Activated CD8-positive, alpha-beta T cell treated with anti-CD3 and anti-CD28 coated beads for 36 hours (primary cell): ENCODE results near the gene SVEP1. TPM values are rescaled to one million over a fixed set of nuclear protein-coding genes. Genes with fewer than 3 reads are reported as not detected.

Experiments
- ATAC-seq: fragments of 200-7000 bp; cut with Tn5 transposase; one replicate; pipeline ENCODE4 v1.10.0; 2021; ENCODE audit warnings: mild to moderate bottlenecking, moderate library complexity
- CTCF ChIA-PET: fragments of 350-600 bp; sonication (Branson Sonifier 250); formaldehyde crosslinking; loops from one replicate; lab custom pipeline; 2021; ENCODE audit warnings: antibody characterized with exemption; lab: Charles Lee
- POLR2A ChIA-PET: fragments of 350-600 bp; sonication (Branson Sonifier 250); formaldehyde crosslinking; loops from one replicate; lab custom pipeline; 2021; ENCODE audit warnings: antibody characterized with exemption; lab: Charles Lee
- DNase-seq: peaks from one replicate; pipeline ENCODE4 v3.0.0-alpha.2; 2020
- H3K27ac Mint-ChIP-seq: one replicate; pipeline ENCODE4 v1.8.0; 2021; ENCODE audit warnings: mild to moderate bottlenecking, mixed read lengths
- H3K27me3 Mint-ChIP-seq: one replicate; pipeline ENCODE4 v1.8.0; 2021; ENCODE audit warnings: mixed read lengths
- H3K36me3 Mint-ChIP-seq: one replicate; pipeline ENCODE4 v1.8.0; 2021; ENCODE audit warnings: low read depth, mixed read lengths
- H3K4me1 Mint-ChIP-seq: one replicate; pipeline ENCODE4 v1.8.0; 2021; ENCODE audit warnings: low read depth, mixed read lengths
- H3K4me3 Mint-ChIP-seq: one replicate; pipeline ENCODE4 v1.8.0; 2021; ENCODE audit warnings: mild to moderate bottlenecking, moderate library complexity, mixed read lengths
- H3K9me3 Mint-ChIP-seq: one replicate; pipeline ENCODE4 v1.8.0; 2021; ENCODE audit warnings: mixed read lengths
- intact Hi-C: fragments of 100-400 bp; cut with micrococcal nuclease; formaldehyde crosslinking; loops from one replicate; pipeline ENCODE4 v1.10.0; 2022
- total RNA-seq, 2 experiments: library from RNA; stranded (reverse); gene quantifications; one replicate each; pipeline ENCODE4 v1.2.3, GENCODE V29; 2021
- TF ChIP-seq, protein P1 (sequence below): fragments of 200-600 bp; IDR thresholded peaks from one replicate; pipeline ENCODE4 v1.8.0; 2022; ENCODE audit warnings: antibody characterized with exemption, mild to moderate bottlenecking

Gene SVEP1
- total RNA-seq, 2 experiments from 2014 or later = not detected

DNA sequence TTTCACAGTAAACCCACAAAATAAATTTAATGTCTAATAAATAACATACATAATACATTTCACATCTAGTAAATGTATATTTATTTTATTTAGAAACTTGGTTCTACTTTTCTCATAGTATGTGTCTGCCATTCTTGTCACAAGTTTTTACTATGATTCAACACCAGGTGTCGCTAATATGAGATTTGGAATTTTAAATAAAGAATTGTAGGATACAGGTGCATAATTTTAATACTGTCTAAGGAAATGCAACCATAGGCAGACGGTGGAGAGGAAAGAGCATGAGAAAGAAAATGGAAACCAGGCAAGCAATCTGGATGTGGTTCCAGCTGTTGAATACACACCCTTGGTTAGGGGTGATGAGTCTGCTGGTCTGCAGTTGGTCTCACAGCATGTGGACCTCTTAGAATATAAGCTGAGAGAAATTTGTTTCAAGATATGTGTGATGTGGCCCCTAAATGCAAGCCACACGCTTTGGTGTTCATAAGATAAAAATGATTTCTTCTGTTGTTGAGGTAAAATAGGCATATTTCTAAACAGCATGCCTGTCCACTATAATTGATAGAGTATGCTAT, 127.2 kb downstream of the SVEP1 start:
- no peak for ATAC-seq
- Mint-ChIP-seq H3K4me1 (no peaks in the 10 kb centered on the region), H3K36me3 (no peaks in the 10 kb centered on the region), H3K9me3 (no peaks in the 10 kb centered on the region), H3K27me3 (peaks cover 1% of the 10 kb centered on the region), H3K27ac (no peak overlapping the region), H3K4me3 (no peak overlapping the region)
- POLR2A ChIA-PET = no interaction called here
- intact Hi-C loops = no loop called here
- TF ChIP-seq, protein P1, sequence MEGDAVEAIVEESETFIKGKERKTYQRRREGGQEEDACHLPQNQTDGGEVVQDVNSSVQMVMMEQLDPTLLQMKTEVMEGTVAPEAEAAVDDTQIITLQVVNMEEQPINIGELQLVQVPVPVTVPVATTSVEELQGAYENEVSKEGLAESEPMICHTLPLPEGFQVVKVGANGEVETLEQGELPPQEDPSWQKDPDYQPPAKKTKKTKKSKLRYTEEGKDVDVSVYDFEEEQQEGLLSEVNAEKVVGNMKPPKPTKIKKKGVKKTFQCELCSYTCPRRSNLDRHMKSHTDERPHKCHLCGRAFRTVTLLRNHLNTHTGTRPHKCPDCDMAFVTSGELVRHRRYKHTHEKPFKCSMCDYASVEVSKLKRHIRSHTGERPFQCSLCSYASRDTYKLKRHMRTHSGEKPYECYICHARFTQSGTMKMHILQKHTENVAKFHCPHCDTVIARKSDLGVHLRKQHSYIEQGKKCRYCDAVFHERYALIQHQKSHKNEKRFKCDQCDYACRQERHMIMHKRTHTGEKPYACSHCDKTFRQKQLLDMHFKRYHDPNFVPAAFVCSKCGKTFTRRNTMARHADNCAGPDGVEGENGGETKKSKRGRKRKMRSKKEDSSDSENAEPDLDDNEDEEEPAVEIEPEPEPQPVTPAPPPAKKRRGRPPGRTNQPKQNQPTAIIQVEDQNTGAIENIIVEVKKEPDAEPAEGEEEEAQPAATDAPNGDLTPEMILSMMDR = peak; percentile 47
- CTCF ChIA-PET = interaction anchor here (1.3 kb wide), 1 partner anchor 171 kb away, joined by 4 read pairs; no protein-coding TSS in a partner anchor
- no peak for DNase-seq

DNA sequence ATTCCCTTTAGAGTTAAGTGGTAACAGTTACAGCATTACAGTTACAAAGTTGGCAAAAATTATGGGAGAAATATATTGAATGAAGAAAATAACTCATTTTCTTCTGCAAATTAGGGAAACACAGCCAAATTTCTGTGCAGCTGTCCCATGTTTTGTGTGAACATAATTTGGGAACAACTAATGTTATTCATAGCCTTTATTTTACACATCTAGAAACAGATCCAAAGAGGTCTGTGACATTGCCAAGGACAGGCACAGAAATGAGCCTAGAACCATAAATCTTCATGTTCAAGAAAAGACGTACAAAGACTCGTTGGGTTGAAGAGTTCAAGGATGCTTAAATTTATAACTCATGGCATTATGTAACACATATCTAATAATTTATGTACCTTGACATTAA, 127.8 kb downstream of the SVEP1 start:
- ChIA-PET POLR2A (no interaction called here), CTCF (no interaction called here)
- Mint-ChIP-seq H3K27me3 (peaks cover 1% of the 10 kb centered on the region), H3K27ac (no peak overlapping the region), H3K9me3 (no peaks in the 10 kb centered on the region), H3K4me3 (no peak overlapping the region), H3K36me3 (no peaks in the 10 kb centered on the region), H3K4me1 (no peaks in the 10 kb centered on the region)
- no peak for ATAC-seq
- intact Hi-C loops = no loop called here
- no peak for DNase-seq
- TF ChIP-seq, protein P1 = no peak

DNA sequence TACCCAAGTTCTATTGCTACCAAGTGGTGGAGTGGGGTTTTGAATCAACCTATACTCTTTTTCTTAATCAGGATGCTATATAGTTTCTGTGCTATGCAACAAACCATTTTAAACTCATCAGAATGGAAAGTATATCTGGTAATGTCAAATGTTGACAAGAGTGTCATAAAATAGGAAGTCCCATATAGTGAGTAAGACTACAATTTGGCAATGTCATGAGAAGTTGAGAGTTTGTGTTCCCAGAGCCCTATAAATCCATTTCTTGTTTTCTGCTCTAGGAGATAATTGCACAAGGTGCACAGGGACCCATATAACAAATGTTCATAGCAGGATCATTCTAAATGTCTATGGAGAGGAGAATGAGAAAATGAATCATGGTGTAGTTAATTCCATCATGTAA, 132.1 kb downstream of the SVEP1 start:
- Mint-ChIP-seq H3K9me3 (peaks cover 6% of the 10 kb centered on the region), H3K27me3 (peaks cover 1% of the 10 kb centered on the region), H3K4me1 (no peaks in the 10 kb centered on the region), H3K36me3 (no peaks in the 10 kb centered on the region), H3K4me3 (no peak overlapping the region), H3K27ac (no peak overlapping the region)
- DNase-seq (no peak), ATAC-seq (no peak)
- intact Hi-C loops = loop anchor here (10.0 kb wide), 1 partner anchor 177 kb away; no protein-coding TSS in a partner anchor
- ChIA-PET CTCF (no interaction called here), POLR2A (no interaction called here)
- TF ChIP-seq, protein P1 = no peak

DNA sequence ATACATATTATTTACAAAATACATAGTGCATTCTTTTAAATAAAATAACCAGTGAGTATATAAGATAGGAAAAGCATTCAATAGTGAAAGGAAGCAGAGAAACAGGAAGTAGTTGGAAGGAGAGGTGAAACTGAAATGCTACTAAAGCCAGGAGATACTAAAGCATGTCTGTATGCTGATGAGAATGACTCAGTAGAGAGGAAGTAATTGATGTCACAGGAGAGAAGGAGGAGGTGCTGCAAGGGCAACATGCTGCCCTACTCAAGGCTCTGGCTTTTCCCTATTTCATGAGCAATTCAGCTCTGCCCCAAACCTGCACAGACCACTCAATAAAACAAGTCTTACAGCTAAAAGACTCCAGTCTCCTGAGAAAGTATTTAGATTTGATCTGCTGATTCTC, 133.4 kb downstream of the SVEP1 start:
- H3K4me3 Mint-ChIP-seq = no peak overlapping the region
- intact Hi-C loops = loop anchor here (10.0 kb wide), 1 partner anchor 179 kb away; no protein-coding TSS in a partner anchor
- H3K36me3 Mint-ChIP-seq = no peaks in the 10 kb centered on the region
- DNase-seq (peak; percentile 28), ATAC-seq (peak; percentile 56)
- POLR2A ChIA-PET = no interaction called here
- H3K27ac Mint-ChIP-seq = no peak overlapping the region
- peaks cover 6% of the 10 kb centered on the region for H3K9me3 Mint-ChIP-seq
- TF ChIP-seq, protein P1 = no peak
- H3K27me3 Mint-ChIP-seq = peaks cover 3% of the 10 kb centered on the region
- CTCF ChIA-PET = no interaction called here
- H3K4me1 Mint-ChIP-seq = no peaks in the 10 kb centered on the region

DNA sequence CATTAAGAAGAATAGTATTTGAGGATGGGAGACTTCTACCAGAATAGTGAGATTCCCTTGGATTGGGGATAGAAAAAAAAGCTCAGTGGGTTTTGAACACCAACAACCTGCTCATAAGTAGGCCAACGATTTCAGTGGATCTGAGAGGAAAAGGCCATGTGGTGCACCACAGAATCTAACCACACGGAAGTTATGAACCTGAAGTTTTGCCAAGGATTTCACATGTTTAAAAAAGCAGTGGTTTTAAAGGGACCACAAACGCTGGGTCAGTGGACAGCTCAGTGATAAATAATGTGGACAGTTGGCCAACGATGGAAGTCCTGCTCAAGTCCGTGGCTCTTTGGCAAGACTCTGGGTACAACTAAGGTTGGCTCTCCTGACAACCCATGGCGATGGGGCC, 134.6 kb downstream of the SVEP1 start:
- peaks cover 6% of the 10 kb centered on the region for H3K9me3 Mint-ChIP-seq
- ChIA-PET POLR2A (no interaction called here), CTCF (no interaction called here)
- no peak overlapping the region for H3K4me3 Mint-ChIP-seq
- peaks cover 3% of the 10 kb centered on the region for H3K27me3 Mint-ChIP-seq
- TF ChIP-seq, protein P1 = no peak
- intact Hi-C loops = loop anchor here (10.0 kb wide), 1 partner anchor 180 kb away; no protein-coding TSS in a partner anchor
- ATAC-seq (no peak), DNase-seq (no peak)
- no peak overlapping the region for H3K27ac Mint-ChIP-seq
- no peaks in the 10 kb centered on the region for H3K4me1 Mint-ChIP-seq
- H3K36me3 Mint-ChIP-seq = no peaks in the 10 kb centered on the region
